Endothelial cell of umbilical vein (primary cell): ENCODE results near the gene KCNK15. TPM values are rescaled to one million over a fixed set of nuclear protein-coding genes. Genes with fewer than 3 reads are reported as not detected.

Source experiments
- BruUV-seq: library from RNA; stranded (reverse); fragments of 400-500 nt; replicated peaks from 2 replicates; lab custom pipeline; 2021; lab: Mats Ljungman, UMichigan
- CTCF ChIA-PET: fragments of 300-600, 350-600 bp; sonication (Branson Sonifier 250); formaldehyde crosslinking; loops from one replicate; lab custom pipeline; 2021; ENCODE audit warnings: antibody characterized with exemption, inconsistent platforms; lab: Charles Lee
- POLR2A ChIA-PET: fragments of 300-600, 350-600 bp; sonication (Branson Sonifier 250); formaldehyde crosslinking; loops from one replicate; lab custom pipeline; 2021; ENCODE audit warnings: antibody characterized with exemption, inconsistent platforms; lab: Charles Lee
- DNase-seq: peaks from one replicate; pipeline ENCODE4 v3.0.0-alpha.2; 2011; ENCODE audit warnings: low read depth, low spot score
- FAIRE-seq: peaks from 2 replicates; lab custom pipeline; 2011; peaks lifted over from hg19 to GRCh38; lab: Jason Lieb, UNC
- H2AFZ ChIP-seq: 2 replicates; pipeline ENCODE4 v1.6.0; 2012; ENCODE audit warnings: low read depth, low read length, control low read depth, inconsistent platforms
- H3K27ac ChIP-seq: 2 replicates; pipeline ENCODE4 v1.5.1; 2011; ENCODE audit warnings: low read depth, mild to moderate bottlenecking, control low read depth, low read length, moderate library complexity; ENCODE audit not compliant: insufficient read depth
- H3K27me3 ChIP-seq, 2 experiments: 2 replicates each; pipeline versions ENCODE4 v1.6.0 to v1.6.1; 2011; ENCODE audit warnings: low read length in 2 of 2, mixed read lengths in 1 of 2; ENCODE audit not compliant: control insufficient read depth in 2 of 2, insufficient read depth in 2 of 2
- H3K36me3 ChIP-seq, 2 experiments: 2 replicates in 1 of 2; 3 replicates in 1 of 2; pipeline ENCODE4 v1.5.1; 2011; ENCODE audit warnings: low read length in 2 of 2, mild to moderate bottlenecking in 1 of 2, moderate library complexity in 1 of 2; ENCODE audit not compliant: control insufficient read depth in 2 of 2, insufficient read depth in 2 of 2; ENCODE audit errors: extremely low read depth in 1 of 2
- H3K4me1 ChIP-seq: 3 replicates; pipeline ENCODE4 v1.5.1; 2011; ENCODE audit warnings: mild to moderate bottlenecking, low read length; ENCODE audit not compliant: control insufficient read depth, insufficient read depth; ENCODE audit errors: extremely low read depth
- H3K4me2 ChIP-seq: 2 replicates; pipeline ENCODE4 v1.6.1; 2011; ENCODE audit warnings: low read length, control low read depth, mixed read lengths; ENCODE audit not compliant: insufficient read depth
- H3K4me3 ChIP-seq, 3 experiments: fragments of 200-600 bp in 1 of 3; sonication (generic), shearing (Covaris generic) in 1 of 3; replicated peaks in 1 of 3; 2 replicates each; pipeline ENCODE4 v1.5.1; 2011 to 2016; ENCODE audit warnings: control low read depth in 3 of 3, low read length in 3 of 3, mild to moderate bottlenecking in 2 of 3, inconsistent platforms in 1 of 3, low read depth in 1 of 3, moderate library complexity in 1 of 3; ENCODE audit not compliant: insufficient read depth in 1 of 3
- H3K79me2 ChIP-seq: 2 replicates; pipeline ENCODE4 v1.6.0; 2012; ENCODE audit warnings: low read length, inconsistent platforms; ENCODE audit not compliant: control insufficient read depth, insufficient read depth
- H3K9ac ChIP-seq: replicated peaks from 2 replicates; pipeline ENCODE3; 2011; ENCODE audit warnings: low read length, control low read depth; ENCODE audit not compliant: insufficient read depth; ENCODE audit errors: extremely low read depth
- H3K9me1 ChIP-seq: replicated peaks from 3 replicates; pipeline ENCODE4 v1.6.0; 2011; ENCODE audit warnings: mild to moderate bottlenecking, low read length; ENCODE audit not compliant: control insufficient read depth, insufficient read depth; ENCODE audit errors: extremely low read depth
- H3K9me3 ChIP-seq: replicated peaks from 2 replicates; pipeline ENCODE4 v1.5.1; 2012; ENCODE audit warnings: low read length, inconsistent platforms; ENCODE audit not compliant: control insufficient read depth, insufficient read depth
- H4K20me1 ChIP-seq: replicated peaks from 2 replicates; pipeline ENCODE3; 2011; ENCODE audit warnings: mild to moderate bottlenecking, low read length; ENCODE audit not compliant: control insufficient read depth, insufficient read depth; ENCODE audit errors: extremely low read depth
- EZH2 ChIP-seq: IDR thresholded peaks from 2 replicates; pipeline ENCODE4 v1.6.1; 2012; ENCODE audit warnings: borderline replicate concordance, low read depth, mild to moderate bottlenecking, moderate library complexity, low read length, inconsistent platforms; ENCODE audit not compliant: severe bottlenecking
- FOS ChIP-seq: IDR thresholded peaks from 2 replicates; pipeline ENCODE4 v1.6.1; 2011; ENCODE audit warnings: mild to moderate bottlenecking, low read length, moderate library complexity, borderline replicate concordance; ENCODE audit not compliant: insufficient read depth
- GATA2 ChIP-seq: IDR thresholded peaks from 2 replicates; pipeline ENCODE4 v1.7.0; 2011; ENCODE audit warnings: low read depth, mild to moderate bottlenecking, moderate library complexity, mixed read lengths, low read length; ENCODE audit not compliant: insufficient read length, insufficient read depth
- JUN ChIP-seq: IDR thresholded peaks from 2 replicates; pipeline ENCODE4 v1.6.1; 2011; ENCODE audit warnings: borderline replicate concordance, low read depth; ENCODE audit not compliant: insufficient read length, insufficient read depth
- MYC ChIP-seq: IDR thresholded peaks from one replicate; pipeline ENCODE4 v1.6.1; 2011; ENCODE audit warnings: mild to moderate bottlenecking, low read depth, low read length
- POLR2A ChIP-seq: IDR thresholded peaks from 2 replicates; pipeline ENCODE4 v1.6.1; 2012; ENCODE audit warnings: low read depth, mild to moderate bottlenecking, control low read depth, low read length
- POLR2AphosphoS5 ChIP-seq: IDR thresholded peaks from 2 replicates; pipeline ENCODE4 v1.6.1; 2012; ENCODE audit warnings: low read depth, mild to moderate bottlenecking, control low read depth, low read length, moderate library complexity; ENCODE audit not compliant: insufficient read depth
- dilution Hi-C: fragments of 300-500 bp; cut with MboI; formaldehyde crosslinking; loops from one replicate; pipeline ENCODE4 v1.15.0; 2019; ENCODE audit warnings: low sequenced_read_pairs; ENCODE audit not compliant: extremely low pct_ligation_motif_present
- intact Hi-C: fragments of 100-400 bp; cut with micrococcal nuclease; formaldehyde crosslinking; loops from one replicate; pipeline ENCODE4 v1.10.0; 2022
- polyA plus RNA-seq, 4 experiments: library from polyadenylated mRNA; depleted of rRNA in 3 of 4; stranded (reverse) in 3 of 4; unstranded in 1 of 4; fragments of >200 nt; gene quantifications; 2 replicates each; pipeline versions ENCODE4 v1.2.1 to v1.2.3, GENCODE V29; 2011 to 2012; ENCODE audit warnings: missing spikeins in 1 of 4
- total RNA-seq: library from RNA; stranded (reverse); gene quantifications from 2 replicates; pipeline ENCODE4 v1.2.3, GENCODE V29; 2021
- TF ChIP-seq, protein P1 (sequence below): IDR thresholded peaks from 2 replicates; pipeline ENCODE4 v1.6.1; 2011; ENCODE audit not compliant: insufficient read depth, insufficient read length
- TF ChIP-seq, protein P2 (sequence below), 2 donors: IDR thresholded peaks; 1 replicate in 1 of 2; 2 replicates in 1 of 2; pipeline ENCODE4 v1.5.1; 2011; ENCODE audit warnings: low read length in 2 of 2, mild to moderate bottlenecking in 2 of 2, moderate library complexity in 2 of 2, control low read depth in 1 of 2, inconsistent platforms in 1 of 2, low read depth in 1 of 2; ENCODE audit not compliant: insufficient read depth in 1 of 2; ENCODE audit errors: extremely low read depth in 1 of 2

Gene KCNK15
- total and polyA plus RNA-seq, 2 donors (not counting 3 experiments of a cell fraction or from before 2014, with no cell fraction given), result 0.06 TPM; not detected in 1

DNA sequence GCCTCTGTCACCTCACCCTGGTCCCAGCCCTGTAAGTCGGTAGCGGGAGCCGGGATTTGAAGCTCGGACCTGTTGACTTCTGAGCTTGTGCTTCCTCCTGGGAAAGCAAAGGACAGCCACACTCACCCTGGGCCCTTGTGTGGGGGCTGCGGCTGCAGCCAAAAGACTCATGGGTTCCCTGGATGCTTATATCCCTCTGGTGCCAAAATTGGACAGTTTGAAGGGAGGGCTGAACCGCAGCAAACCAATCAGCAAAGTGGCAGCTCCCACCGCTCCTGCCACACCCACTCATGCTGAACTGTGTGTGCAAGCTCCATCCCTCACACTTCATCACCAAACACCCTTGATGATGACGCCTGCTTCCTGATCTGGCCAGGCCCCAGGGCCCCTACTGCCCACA is 34.4 kb upstream of the KCNK15 start:
- POLR2A ChIA-PET, result no interaction called here

More for the DNA sequence above, 34.4 kb upstream of the KCNK15 start:
- intact Hi-C loops (no loop called here), dilution Hi-C loops (no loop called here)
- Histone ChIP-seq H4K20me1 (no peaks in the 10 kb centered on the region), H3K9me3 (no peaks in the 10 kb centered on the region), H3K9ac (no peak overlapping the region), H3K9me1 (no peaks in the 10 kb centered on the region), H3K27ac (no peak overlapping the region), H3K4me1 (peaks cover 7% of the 10 kb centered on the region), H2AFZ (no peak overlapping the region), H3K79me2 (no peaks in the 10 kb centered on the region), H3K36me3 (no peaks in the 10 kb centered on the region), H3K4me2 (no peak overlapping the region), H3K4me3 (no peak overlapping the region), H3K27me3 (no peaks in the 10 kb centered on the region)
- no TSS peak for BruUV-seq
- TF ChIP-seq POLR2A (no peak), MYC (no peak), POLR2AphosphoS5 (no peak), FOS (no peak), GATA2 (no peak), EZH2 (no peak), JUN (no peak)
- TF ChIP-seq, protein P1, sequence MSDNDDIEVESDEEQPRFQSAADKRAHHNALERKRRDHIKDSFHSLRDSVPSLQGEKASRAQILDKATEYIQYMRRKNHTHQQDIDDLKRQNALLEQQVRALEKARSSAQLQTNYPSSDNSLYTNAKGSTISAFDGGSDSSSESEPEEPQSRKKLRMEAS, result no peak
- TF ChIP-seq, protein P2, sequence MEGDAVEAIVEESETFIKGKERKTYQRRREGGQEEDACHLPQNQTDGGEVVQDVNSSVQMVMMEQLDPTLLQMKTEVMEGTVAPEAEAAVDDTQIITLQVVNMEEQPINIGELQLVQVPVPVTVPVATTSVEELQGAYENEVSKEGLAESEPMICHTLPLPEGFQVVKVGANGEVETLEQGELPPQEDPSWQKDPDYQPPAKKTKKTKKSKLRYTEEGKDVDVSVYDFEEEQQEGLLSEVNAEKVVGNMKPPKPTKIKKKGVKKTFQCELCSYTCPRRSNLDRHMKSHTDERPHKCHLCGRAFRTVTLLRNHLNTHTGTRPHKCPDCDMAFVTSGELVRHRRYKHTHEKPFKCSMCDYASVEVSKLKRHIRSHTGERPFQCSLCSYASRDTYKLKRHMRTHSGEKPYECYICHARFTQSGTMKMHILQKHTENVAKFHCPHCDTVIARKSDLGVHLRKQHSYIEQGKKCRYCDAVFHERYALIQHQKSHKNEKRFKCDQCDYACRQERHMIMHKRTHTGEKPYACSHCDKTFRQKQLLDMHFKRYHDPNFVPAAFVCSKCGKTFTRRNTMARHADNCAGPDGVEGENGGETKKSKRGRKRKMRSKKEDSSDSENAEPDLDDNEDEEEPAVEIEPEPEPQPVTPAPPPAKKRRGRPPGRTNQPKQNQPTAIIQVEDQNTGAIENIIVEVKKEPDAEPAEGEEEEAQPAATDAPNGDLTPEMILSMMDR (IDR thresholded peaks at IDR 0.05; ENCODE audit: extremely low read depth in 1 of 2, insufficient read depth in 1 of 2, low read depth in 1 of 2, low read length in 2 of 2), result no peak
- CTCF ChIA-PET, result interaction anchor here (2.9 kb wide), 1 partner anchor 10 kb away, joined by 11 read pairs; no protein-coding TSS in a partner anchor
- DNase-seq, result no peak
- no peak for FAIRE-seq
